HG02970 (cell line): ENCODE measurements around the gene GPATCH8.
"Not testable (repeated sequence)": the region's sequence is repeated elsewhere in the genome, so short reads cannot be mapped to it uniquely, and the experiment has no call there.

Source experiments
- ATAC-seq: cut with Tn5 transposase; IDR thresholded peaks from one replicate; pipeline ENCODE4 v1.9.1; 2021; ENCODE audit warnings: mild to moderate bottlenecking, moderate library complexity, moderate number of reproducible peaks; ENCODE audit not compliant: unreplicated experiment, low FRiP score

The GPATCH8 gene

DNA sequence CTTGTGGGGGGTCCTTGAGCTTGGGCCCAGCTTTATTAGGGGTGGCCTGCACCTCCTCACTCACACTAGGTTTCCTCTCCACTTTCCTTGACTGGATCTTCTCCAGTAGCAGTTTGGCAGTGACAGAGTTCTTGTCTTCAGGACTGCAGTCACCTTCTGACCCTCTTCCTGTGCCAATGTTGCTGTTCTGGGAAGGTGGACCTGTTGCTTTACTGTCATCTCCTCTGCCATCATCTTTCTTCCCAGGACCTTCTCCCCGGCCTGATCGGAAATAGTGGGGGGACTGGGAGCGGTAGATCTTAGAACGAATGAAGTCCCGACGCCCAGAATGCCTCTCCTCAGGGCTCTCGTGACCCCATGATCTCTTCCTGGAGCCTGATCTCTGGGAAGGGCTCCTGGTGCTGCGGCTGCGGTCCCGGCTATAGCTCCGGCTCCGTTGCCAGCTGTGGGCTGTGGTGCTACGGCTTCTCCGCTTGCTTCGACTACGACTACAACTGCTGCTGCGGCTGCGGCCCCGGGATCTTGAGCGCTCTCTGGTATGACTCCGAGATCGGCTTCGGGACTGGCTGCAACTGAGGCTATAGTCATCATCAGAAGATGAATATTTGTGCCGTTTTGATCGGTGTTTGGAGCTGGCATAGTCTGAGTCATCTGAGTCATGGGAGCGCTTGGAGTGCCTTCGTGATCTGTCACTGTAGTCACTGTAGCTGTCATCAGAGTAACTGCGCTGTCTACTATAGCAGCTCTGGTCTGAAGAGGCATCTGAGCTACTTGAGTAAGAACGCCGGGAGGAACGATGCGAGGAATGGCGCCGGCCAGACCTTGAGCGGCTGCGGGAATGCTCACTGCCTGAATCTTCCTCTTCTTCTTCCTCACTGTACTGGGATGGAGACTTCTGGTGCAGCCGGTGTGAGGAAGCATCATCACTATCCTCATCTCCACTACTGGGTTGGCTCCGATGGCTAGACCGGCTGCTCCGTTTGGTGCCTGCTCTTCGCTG lies 104.2 kb downstream of the GPATCH8 start:
- ATAC-seq: no peak

DNA sequence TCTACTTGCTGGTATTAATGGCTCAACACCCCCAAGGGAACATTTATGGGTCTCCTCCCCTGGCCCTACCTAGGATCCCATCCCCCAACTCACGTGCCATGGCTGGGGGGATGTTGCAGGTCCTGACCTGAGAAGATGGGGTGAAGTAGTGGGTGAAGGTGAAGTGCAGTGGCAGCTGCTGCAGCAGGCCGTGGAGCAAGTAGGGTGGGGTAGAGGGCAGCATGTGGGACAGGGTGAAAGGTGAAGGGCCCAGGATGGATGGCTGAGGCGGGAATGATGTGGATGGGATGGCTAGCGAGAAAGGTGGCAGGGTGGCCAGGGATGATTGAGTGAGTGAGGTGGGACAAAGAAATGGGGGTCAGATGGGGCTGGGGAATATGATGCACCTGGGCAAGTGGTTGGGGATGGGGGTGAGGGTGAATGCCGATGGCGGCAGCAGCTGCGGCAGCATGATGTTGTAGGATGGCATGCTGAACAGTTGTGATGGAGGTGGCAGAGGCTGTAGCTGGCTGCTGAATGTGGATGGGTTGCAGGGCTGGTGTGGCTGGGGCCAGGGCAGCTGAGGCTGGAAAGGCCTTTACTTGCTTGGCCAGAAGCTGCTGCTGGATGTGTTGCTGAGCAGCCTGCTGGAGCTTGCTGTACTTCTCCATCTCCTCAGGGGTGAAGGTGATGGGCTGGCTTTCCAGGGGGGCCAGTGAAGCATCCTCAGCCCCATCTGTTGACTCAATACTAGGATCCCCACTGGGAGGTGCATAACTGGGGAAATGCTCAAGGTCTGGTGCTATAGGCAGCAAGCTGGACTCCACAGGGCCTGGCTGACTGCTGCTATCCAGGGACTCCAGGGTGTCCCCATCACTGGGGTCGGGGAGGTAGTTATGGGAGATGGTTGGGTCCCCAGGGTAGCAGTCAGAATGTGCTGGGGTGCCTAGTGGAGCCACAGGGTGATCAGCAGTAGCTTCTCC lies 105.4 kb downstream of the GPATCH8 start:
- ATAC-seq: no peak

DNA sequence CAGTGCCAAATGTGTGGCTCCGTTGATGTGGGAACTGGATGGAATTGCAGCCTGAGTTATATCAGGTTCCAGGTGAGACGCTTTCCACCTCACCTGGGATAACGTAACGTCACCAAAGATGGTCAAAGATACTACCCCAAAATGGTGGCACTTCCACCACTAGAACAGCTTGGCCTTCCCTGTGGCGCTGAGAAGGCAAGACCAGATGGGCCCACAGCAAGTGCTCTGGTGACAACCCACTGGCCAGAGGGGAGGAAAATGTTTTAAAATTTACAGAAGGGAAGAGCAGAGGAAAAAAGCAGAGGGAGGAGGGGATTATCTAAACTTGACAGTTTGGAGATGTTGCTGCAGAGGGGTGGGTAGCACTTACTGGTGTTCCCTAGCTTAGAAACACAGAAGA lies 106.3 kb downstream of the GPATCH8 start:
- ATAC-seq: no peak

DNA sequence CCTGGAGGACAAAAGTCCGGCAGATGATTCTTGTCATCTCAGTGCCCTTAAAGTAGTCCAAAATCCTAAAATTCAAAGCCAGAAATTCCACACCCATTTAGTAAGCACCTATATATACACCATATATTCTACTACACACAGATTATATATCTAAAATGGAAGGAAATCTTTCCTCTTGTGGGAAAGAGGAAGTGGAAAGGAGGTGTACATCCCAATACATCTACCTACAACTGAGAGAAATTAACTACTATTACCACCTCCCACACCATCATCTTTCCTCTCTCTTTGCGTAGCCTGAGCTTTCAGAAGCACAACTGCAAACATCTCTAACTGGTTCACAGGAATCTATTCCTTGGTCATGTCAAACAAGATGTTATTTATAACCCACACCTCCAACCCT lies 108.4 kb downstream of the GPATCH8 start:
- ATAC-seq: no peak

DNA sequence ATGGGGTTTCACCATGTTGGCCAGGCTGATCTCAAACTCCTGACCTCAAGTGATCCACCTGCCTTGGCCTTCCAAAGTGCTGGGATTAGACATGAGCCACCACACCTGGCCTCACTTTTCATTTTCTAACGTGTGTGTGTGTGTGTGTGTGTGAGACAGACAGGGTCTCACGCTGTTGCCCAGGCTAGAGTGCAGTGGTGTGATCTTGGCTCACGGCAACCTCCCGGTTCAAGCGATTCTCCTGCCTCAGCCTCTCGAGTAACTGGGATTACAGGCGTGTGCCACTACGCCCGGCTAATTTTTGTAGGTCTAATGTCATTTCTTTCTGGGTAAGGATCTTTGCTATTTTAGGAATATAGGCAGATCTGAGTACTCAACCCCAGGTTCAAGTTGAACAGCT lies 109.1 kb downstream of the GPATCH8 start:
- ATAC-seq: not testable (repeated sequence)

DNA sequence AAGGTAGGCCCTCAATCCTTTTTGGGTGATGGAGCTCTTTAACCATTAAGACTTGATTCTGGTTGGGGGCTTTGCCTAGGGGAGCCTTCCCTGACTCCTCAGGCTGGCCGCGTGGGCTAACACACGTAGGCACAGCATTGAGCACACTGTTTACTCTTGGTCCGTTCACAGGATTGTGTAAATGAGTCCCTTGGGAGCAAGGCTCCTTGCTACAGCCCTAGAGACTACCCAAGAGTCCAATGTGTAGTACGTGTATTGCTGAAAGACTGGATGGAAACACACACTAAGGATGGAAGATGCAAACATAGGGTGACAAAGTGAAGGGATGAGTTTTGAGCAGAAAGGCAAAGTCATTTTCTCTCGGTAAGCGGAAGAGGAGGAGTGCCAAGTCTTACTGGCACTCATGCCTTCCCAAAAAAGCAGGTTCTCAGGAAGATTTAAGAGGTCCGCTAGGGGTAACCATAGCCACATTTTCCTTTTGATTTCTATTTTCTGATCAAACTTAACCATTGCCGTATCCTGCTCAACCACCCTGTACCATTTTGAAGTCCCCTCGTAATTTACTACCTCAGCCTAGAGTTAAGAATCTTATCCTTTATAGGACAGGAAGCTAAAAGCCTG lies 112.8 kb downstream of the GPATCH8 start:
- ATAC-seq: no peak

DNA sequence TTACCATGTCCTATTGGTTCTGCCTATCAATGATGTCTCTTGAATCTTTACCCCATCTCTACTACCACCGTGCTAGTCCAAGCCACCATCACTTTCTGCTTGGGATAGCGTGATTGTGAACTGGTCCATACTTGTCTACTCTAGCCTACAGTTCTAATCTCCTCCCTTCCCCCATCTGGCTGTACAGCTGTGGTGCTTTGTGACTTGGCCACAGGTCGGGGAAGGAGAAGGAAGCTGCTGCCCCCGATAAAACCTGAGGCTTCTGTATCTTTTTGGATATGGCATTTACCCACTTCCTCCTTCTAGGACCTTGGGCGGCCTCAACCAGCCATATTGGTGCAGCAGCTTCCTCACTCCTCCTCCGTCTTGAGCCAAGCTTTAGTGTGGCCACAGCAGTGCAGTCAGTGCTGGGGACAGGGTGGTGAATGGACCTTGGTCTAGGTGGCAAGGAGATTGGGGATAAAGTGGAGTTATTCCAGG lies 113.4 kb downstream of the GPATCH8 start:
- no peak for ATAC-seq

DNA sequence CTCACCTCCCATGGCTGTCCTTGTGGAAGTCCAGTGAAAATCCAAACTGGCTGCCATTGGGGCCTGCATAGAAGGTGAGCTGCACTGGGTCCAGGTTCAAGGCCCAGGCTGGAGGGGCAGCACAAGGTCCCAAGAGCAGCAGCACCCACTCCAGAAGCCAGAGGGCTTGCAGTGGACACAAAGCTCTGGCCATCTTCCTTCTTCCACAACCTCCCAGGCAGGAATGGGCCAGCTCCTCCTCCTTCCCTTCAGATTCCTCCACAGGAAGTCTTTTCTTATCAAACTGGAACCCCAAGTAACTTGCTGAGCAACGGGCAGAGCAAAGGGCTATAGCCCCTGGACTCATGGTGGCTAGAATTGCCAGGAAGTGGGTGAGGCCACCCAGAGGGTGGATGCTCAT lies 113.9 kb downstream of the GPATCH8 start, which contains the start of gene ITGA2B:
Gene ITGA2B (minus strand): TSS at position 369 of the 400 bp plus-strand sequence. CDS start 176 bp downstream, at position 193.
- no peak for ATAC-seq

DNA sequence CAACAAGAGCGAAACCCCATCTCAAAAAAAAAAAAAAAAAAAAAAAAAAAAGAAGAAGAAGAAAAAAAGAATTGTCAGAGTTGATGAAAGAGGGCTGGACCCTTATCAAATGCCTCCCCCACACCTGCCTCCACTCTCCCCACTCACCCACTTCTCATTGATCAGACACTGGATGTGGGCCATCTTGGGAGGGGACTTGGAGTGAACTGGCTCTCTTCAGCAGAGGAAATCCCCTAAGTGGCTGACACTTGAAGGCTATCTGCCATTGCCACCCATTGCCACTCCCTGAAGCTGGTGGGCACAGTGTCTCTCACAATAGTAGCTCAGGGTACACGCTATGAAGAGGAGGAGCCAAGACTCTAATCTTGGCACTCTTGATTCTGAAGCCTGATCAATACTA lies 115.4 kb downstream of the GPATCH8 start:
- no peak for ATAC-seq

DNA sequence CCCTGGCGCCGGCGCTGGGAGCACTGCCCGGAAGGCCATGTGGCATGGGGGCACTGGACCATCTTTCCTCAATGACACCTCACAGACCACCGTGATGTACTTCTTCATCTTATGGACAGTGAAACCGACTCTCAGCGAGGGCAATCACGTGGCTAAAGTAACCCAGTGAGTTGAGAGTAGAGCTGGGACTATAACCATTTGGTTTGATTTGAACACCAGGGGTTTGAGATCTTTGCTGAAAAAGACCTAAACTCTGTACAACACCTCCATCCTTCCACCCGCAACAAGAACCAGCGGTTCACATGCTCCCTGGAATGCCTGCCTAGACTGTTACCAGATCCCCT lies 117.1 kb downstream of the GPATCH8 start:
- ATAC-seq: no peak

DNA sequence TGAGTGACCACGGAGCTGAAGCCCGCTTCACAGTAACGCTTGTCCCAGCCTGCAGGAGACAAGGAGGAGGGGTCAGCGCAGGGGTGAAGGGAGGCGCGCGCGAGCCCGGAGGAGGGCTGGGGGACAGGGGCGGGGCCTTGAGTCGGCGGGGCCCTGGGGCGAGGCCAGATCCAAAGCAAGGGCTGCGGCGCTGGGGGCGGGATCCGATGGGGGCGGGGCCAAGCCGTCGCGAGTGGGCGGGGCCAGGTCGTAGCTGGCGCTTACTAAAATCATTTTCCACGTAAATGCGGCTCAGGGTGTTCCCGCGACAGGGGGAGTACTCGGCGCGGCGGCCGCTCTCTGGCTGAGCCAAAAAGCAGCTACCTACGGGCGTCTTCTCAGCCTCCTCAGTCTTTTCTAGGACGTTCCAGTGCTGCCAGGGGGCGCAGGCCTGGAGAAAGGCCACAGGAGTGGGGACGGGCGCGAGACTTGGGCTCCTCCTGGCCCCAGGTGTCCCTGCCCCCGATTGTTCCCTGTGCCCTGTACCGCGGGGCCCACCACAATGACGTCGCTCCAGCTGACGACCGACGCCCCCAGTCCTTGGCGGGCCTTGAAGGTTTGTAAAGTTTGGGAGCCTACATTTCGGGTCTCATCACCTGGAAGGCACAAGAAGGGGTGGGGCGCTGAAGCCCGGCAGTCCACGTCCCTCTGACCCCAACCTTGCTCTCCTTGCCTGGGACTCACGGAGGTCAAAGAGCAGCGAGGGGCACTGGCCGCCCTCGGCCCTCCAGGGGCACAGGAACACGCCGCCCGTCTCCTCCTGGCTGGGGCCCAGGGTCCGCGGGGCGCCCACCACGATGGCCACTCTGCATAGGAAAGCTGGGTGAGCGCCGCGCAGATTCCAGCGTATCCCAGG lies 117.7 kb downstream of the GPATCH8 start:
- no peak for ATAC-seq

DNA sequence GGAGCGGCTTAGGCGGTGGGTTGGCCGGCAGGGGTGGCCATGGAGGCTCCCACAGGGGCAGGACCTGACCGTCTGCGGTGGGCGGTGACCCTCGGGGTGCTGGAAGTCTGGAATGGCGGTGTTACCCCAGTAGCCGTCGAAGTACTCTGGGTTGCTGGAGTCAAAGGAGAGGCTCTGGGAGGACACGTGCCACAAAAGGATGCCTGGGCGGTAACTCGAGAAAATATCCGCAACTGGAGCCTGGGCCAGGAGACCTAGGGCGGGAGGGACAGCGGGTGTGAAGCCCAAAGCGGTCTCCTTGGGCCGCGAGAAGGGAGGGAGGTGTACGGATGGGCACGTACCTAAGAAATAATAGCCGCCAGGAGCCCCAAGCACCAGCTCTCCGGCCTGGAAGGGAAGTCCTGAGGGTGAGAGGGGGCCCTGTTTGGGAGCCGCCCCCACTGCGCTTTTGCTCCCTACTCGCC lies 118.4 kb downstream of the GPATCH8 start:
- no peak for ATAC-seq

DNA sequence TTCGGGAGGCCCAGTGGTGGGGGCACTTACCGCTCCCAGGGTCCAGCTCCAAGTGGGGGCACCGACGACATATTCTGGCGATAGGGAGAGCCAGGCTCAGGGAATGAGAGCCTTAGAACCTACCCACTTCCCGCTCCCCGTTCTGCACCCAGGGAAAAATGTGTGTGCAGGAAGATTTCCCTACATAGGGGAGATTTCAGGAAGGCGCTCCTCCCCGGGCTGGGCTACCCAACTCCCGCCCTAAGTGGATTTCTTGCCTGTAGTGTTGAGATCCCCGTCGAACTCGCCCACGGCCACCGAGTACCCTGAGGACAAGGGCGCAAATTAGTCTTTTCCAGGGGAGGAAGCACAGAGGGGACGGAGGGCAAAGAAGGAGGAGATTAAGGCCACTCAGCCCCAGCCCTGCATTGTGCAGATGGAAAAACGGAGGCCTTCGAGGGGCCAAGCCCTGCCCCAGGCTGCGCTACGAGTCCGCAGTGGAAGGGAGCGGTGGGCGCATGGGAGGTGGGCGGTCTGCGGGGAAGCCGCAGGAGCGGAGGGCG lies 118.9 kb downstream of the GPATCH8 start:
- ATAC-seq: no peak

DNA sequence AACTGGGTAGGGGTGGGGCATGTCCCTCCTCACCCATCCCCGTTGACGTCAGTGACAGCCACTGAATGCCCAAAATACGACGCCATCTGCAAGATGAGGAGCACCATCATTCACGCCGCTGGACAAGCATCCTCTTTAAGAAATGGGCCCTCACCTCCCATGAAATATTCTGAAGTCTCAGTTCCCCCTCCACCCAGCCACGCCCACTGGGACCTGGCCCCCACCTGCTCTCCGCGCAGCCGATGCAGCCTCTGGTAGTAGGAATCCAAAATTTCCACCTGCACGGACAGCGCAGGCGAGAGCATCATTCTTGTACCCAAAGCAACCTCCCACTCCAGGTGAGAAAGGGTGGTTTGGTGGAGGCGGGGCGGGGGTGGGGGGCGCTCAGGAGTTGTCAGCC lies 119.3 kb downstream of the GPATCH8 start:
- no peak for ATAC-seq

DNA sequence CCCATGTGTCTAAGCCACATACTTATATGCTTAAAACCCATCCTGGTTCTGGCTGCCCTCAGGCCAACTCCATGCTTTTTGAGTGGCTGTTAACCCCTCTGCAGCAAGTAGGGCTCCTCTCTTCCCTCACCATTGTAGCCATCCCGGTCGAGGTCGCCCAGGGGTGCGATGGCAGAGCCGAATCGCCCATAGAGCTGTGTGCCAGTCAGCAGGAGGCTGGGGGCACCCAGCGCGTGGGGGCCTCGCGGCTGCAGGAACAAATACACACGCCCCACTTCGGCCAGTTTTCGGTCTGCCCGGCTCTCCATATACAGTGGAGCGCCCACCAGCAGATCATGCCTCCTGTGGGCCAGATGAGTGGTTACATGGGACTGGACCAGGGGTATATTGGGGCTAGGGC lies 119.8 kb downstream of the GPATCH8 start:
- ATAC-seq: no peak

DNA sequence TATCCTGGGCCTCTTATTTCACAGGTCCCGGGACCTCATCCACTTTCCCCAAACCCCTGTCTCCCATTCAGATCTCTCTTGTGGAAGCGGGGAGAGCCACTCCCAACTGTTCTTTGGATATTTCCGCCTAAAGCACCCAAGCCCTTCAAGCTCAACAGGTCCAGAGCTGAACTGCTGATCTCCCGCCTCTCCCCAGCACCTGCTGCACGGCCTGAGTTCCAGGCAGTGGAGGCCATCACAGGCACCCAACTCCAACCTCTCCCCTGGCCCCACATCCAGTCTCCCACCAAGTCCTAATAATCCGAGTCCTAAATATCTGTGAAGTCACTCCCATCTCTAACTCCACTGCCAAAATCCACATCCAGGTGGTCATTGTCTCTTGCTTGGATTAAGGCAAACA lies 120.3 kb downstream of the GPATCH8 start:
- ATAC-seq: no peak

DNA sequence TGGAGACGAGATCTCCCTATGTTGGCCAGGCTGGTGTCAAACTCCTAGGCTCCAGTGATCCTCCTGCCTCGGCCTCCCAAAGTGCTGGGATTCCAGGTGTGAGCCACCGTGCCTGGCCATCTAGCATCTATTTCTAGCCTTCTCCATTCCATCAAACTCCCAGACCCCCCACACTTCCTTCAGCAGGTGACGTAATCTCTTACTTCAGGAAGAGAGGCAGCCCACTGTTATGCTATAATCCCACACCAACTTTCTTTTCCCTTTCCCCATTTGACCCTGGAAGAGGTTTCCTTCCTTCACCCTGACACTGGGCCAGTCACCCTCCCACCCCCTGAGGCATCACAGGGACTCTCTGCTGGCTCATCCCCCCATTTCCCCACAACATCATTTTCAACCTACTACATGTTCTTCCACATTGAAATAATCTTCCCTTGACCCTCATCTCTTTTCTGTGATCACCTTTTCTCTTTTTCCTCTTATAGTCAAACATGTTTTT lies 121.3 kb downstream of the GPATCH8 start:
- ATAC-seq: no peak

DNA sequence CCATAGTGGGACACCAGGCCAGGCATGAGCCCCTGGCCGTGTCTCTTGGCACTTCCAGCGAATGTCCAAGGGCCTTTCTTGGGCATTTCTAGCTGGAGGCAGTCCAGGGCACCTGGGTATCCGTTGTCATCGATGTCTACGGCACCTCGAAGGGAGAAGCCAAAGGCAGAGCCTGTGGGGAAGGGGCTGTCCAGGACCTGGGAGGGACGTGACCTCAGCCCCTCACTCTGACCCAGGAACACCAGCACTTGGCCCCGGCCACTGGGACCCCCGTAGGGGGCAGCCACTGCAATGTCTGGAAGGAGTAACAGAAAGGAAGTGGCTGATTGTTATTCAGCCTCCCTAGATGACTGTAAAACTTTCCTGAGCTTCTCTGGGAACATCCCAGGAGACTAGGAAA lies 122.4 kb downstream of the GPATCH8 start:
- no peak for ATAC-seq

DNA sequence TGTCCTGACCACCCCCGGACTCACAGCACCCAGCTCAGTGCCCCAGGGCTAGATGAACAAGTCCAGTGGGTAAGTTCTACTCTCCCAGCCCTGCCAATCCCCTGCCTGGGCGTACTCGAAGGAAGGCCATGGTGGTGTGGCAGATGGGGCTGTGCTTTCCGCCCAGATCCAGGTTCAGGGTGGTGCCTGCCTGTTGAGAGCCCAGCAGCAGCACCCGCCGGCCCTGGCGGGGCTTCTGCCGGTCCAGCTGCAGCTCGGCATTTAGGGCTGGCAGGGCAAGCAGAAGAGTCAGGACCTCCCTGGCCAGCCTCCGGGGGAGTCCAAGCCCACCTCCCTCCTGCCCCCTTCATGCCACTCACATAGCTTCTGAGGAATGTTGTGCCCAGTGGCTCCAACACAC lies 123.3 kb downstream of the GPATCH8 start:
- ATAC-seq: no peak
